ENCODE data around the gene NAT14. TPM values are rescaled to one million over a fixed set of nuclear protein-coding genes. Genes with fewer than 3 reads are reported as not detected.
"Not testable (repeated sequence)": the region's sequence is repeated elsewhere in the genome, so short reads cannot be mapped to it uniquely, and the experiment has no call there.

NAT14 gene
- polyA plus RNA-seq, 1 of the 3 experiments (the other 2 are of a cell fraction), result 89.9 TPM

DNA sequence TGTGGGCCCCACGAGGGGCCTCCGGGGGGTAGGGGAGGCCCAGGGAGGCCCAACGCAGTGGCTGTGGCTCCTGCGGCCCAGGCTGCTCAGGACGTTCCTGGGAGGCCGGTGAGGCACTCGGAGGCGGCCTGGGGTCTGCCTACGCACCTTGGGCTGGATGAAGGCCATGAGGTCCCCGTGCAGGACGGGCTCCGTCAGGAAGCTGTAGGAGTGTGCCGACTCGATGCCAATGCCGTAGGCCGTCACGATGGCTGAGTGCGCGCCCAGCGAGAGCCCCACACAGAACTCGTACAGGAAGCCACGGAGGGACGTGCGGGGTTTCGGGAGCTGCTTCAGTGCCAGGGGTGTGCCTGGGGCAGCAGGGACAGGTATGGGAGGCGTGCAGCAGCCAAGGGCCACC is 46.0 kb downstream of the NAT14 start:
- CTCF ChIA-PET, result interaction anchor here (1.6 kb wide), 1 partner anchor 27 kb away, joined by 9 read pairs; no protein-coding TSS in a partner anchor
- Histone ChIP-seq H3K4me1 (ENCODE audit: control insufficient read depth in 1 of 2, insufficient read depth in 2 of 2, low read depth in 1 of 2, low read length in 1 of 2) (peaks cover 0 to 25% of the 10 kb centered on the region in 2 experiments; a peak in 1 of 4 replicates), H3K9me2 (no peaks in the 10 kb centered on the region), H2AFZ (ENCODE audit: low read depth) (no peak overlapping the region), H3K79me2 (ENCODE audit: insufficient read depth) (no peaks in the 10 kb centered on the region), H3K27ac (ENCODE audit: low read depth in 2 of 2, low read length in 1 of 2) (no peak overlapping the region), H3K9me3 (no peaks in the 10 kb centered on the region), H3K9ac (no peak overlapping the region), H3F3A (replicated peaks; ENCODE audit: insufficient read depth) (no peaks in the 10 kb centered on the region), H3K36me3 (replicated peaks in 1 of 2; ENCODE audit: control insufficient read depth in 1 of 2, insufficient read depth in 2 of 2, low read length in 1 of 2) (no peaks in the 10 kb centered on the region), H3K4me2 (no peak overlapping the region), H4K20me1 (ENCODE audit: insufficient read depth) (no peaks in the 10 kb centered on the region), H3K27me3 (ENCODE audit: insufficient read depth) (no peaks in the 10 kb centered on the region), H3K4me3 (ENCODE audit: low read depth in 2 of 2, low read length in 1 of 2) (no peak overlapping the region)
- POLR2A ChIA-PET, result no interaction called here
- TF ChIP-seq RXRA (IDR thresholded peaks at IDR 0.05; ENCODE audit: borderline replicate concordance, low read depth) (no peak), FOSL2 (IDR thresholded peaks at IDR 0.05; ENCODE audit: borderline replicate concordance, low read depth) (no peak), EZH2phosphoT487 (IDR thresholded peaks at IDR 0.05; ENCODE audit: borderline replicate concordance, low read depth) (no peak)
- TF ChIP-seq, protein P1, sequence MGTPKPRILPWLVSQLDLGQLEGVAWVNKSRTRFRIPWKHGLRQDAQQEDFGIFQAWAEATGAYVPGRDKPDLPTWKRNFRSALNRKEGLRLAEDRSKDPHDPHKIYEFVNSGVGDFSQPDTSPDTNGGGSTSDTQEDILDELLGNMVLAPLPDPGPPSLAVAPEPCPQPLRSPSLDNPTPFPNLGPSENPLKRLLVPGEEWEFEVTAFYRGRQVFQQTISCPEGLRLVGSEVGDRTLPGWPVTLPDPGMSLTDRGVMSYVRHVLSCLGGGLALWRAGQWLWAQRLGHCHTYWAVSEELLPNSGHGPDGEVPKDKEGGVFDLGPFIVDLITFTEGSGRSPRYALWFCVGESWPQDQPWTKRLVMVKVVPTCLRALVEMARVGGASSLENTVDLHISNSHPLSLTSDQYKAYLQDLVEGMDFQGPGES (IDR thresholded peaks at IDR 0.05; ENCODE audit: low read depth, low read length), result no peak
- TF ChIP-seq, protein P2, sequence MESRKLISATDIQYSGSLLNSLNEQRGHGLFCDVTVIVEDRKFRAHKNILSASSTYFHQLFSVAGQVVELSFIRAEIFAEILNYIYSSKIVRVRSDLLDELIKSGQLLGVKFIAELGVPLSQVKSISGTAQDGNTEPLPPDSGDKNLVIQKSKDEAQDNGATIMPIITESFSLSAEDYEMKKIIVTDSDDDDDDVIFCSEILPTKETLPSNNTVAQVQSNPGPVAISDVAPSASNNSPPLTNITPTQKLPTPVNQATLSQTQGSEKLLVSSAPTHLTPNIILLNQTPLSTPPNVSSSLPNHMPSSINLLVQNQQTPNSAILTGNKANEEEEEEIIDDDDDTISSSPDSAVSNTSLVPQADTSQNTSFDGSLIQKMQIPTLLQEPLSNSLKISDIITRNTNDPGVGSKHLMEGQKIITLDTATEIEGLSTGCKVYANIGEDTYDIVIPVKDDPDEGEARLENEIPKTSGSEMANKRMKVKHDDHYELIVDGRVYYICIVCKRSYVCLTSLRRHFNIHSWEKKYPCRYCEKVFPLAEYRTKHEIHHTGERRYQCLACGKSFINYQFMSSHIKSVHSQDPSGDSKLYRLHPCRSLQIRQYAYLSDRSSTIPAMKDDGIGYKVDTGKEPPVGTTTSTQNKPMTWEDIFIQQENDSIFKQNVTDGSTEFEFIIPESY (IDR thresholded peaks at IDR 0.05; ENCODE audit: borderline replicate concordance, low read depth), result no peak
- no peak for DNase-seq
- WGBS (ENCODE audit: low lambda C conversion rate), result 100% methylated on average over 4 of the region's 26 CpGs

DNA sequence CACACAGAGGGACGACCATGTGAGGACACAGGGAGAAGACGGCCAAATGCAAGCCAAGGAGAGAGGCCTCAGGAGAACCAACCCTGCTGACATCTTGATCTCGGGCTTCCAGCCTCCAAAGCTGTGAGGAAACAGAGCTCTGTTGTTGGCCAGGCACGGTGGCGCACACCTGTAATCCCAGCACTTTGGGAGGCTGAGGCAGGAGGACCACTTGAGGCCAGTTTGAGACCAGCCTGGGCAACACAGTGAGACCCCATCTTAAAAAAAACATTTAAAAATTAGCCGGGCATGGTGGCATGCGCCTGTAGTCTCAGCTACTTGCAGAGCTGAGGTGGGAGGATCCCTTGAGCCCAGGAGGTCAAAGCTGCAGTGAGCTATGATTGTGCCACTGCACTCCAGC is 49.3 kb downstream of the NAT14 start:
- H3K4me2 ChIP-seq; H3K4me3 ChIP-seq (ENCODE audit: low read depth in 2 of 2, low read length in 1 of 2); H3F3A ChIP-seq (replicated peaks; ENCODE audit: insufficient read depth); H2AFZ ChIP-seq (ENCODE audit: low read depth); H3K9me3 ChIP-seq; DNase-seq; H3K36me3 ChIP-seq (replicated peaks in 1 of 2; ENCODE audit: control insufficient read depth in 1 of 2, insufficient read depth in 2 of 2, low read length in 1 of 2); POLR2A ChIA-PET; H3K27me3 ChIP-seq (ENCODE audit: insufficient read depth); H4K20me1 ChIP-seq (ENCODE audit: insufficient read depth); H3K9ac ChIP-seq; H3K79me2 ChIP-seq (ENCODE audit: insufficient read depth); H3K4me1 ChIP-seq (ENCODE audit: control insufficient read depth in 1 of 2, insufficient read depth in 2 of 2, low read depth in 1 of 2, low read length in 1 of 2); H3K9me2 ChIP-seq; H3K27ac ChIP-seq (ENCODE audit: low read depth in 2 of 2, low read length in 1 of 2): not testable (repeated sequence)
- CTCF ChIA-PET, result interaction anchor here (1.1 to 2.1 kb wide), 4 partner anchors 17 to 65 kb away, joined by 3 to 7 read pairs (median 4); partner anchors contain the start of gene FIZ1
- 89% methylated on average over 7 of the region's 7 CpGs for WGBS (ENCODE audit: low lambda C conversion rate)

DNA sequence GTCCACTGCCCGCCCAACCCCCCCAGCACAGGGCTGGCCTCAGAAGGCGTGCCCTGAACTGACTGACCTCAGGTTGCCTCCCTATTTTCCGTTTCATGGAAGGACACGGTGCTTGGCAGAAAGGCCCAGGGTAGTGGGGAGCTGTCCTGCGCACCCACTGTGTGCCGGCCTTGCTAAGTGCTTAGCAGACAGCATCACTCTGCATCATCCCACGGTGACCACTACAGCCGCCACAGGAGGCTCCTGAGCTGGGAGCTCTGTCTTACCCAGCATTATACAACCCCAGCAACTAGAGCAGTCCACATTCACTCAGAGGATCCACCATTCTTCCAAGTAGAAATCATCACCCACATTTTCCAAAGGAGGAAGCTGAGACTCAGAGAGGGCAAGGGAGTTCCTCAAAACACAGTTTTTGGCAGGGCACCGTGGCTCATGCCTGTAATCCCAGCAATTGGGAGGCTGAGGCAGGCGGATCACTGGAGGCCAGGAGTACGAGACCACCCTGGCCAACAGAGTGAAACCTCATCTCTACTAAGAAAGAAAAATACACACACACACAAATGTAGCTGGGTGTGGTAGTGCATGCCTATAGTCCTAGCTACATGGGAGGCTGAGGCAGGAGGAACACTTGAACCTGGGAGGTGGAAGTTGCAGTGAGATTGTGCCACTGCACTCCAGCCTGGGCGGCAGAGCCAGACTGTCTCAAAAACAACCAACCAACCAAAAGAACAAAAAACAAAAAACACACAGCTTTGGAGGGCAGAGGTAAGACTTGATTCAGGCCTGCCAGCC is 50.4 kb downstream of the NAT14 start:
- CTCF ChIA-PET, result interaction anchor here (1.0 to 2.1 kb wide), 5 partner anchors 9 to 96 kb away, joined by 3 to 9 read pairs (median 5); no protein-coding TSS in a partner anchor
- POLR2A ChIA-PET, result no interaction called here
- Histone ChIP-seq H3K27ac (ENCODE audit: low read depth in 2 of 2, low read length in 1 of 2) (no peak overlapping the region), H3K9ac (no peak overlapping the region), H2AFZ (ENCODE audit: low read depth) (no peak overlapping the region), H3K9me3 (no peaks in the 10 kb centered on the region), H3K79me2 (ENCODE audit: insufficient read depth) (no peaks in the 10 kb centered on the region), H3F3A (replicated peaks; ENCODE audit: insufficient read depth) (peaks cover 4% of the 10 kb centered on the region), H3K27me3 (ENCODE audit: insufficient read depth) (no peaks in the 10 kb centered on the region), H3K4me2 (no peak overlapping the region), H3K4me3 (ENCODE audit: low read depth in 2 of 2, low read length in 1 of 2) (no peak overlapping the region), H3K36me3 (replicated peaks in 1 of 2; ENCODE audit: control insufficient read depth in 1 of 2, insufficient read depth in 2 of 2, low read length in 1 of 2) (no peaks in the 10 kb centered on the region), H4K20me1 (ENCODE audit: insufficient read depth) (no peaks in the 10 kb centered on the region), H3K9me2 (no peaks in the 10 kb centered on the region), H3K4me1 (ENCODE audit: control insufficient read depth in 1 of 2, insufficient read depth in 2 of 2, low read depth in 1 of 2, low read length in 1 of 2) (peaks cover 0 to 3% of the 10 kb centered on the region in 2 experiments; a peak in 2 of 4 replicates)
- DNase-seq, result no peak
- WGBS (ENCODE audit: low lambda C conversion rate), result 74% methylated on average over 6 of the region's 12 CpGs
- TF ChIP-seq GABPA (IDR thresholded peaks at IDR 0.05; ENCODE audit: low read depth), result no peak
- TF ChIP-seq, protein P3, sequence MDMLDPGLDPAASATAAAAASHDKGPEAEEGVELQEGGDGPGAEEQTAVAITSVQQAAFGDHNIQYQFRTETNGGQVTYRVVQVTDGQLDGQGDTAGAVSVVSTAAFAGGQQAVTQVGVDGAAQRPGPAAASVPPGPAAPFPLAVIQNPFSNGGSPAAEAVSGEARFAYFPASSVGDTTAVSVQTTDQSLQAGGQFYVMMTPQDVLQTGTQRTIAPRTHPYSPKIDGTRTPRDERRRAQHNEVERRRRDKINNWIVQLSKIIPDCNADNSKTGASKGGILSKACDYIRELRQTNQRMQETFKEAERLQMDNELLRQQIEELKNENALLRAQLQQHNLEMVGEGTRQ (IDR thresholded peaks at IDR 0.05; ENCODE audit: borderline replicate concordance, low read depth, low read length), result no peak
- TF ChIP-seq, protein P4, sequence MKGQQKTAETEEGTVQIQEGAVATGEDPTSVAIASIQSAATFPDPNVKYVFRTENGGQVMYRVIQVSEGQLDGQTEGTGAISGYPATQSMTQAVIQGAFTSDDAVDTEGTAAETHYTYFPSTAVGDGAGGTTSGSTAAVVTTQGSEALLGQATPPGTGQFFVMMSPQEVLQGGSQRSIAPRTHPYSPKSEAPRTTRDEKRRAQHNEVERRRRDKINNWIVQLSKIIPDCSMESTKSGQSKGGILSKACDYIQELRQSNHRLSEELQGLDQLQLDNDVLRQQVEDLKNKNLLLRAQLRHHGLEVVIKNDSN (IDR thresholded peaks at IDR 0.05; ENCODE audit: borderline replicate concordance, low read depth), result no peak
- TF ChIP-seq, protein P5, sequence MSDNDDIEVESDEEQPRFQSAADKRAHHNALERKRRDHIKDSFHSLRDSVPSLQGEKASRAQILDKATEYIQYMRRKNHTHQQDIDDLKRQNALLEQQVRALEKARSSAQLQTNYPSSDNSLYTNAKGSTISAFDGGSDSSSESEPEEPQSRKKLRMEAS (IDR thresholded peaks at IDR 0.05; ENCODE audit: low read depth), result no peak
- TF ChIP-seq EP300 (IDR thresholded peaks at IDR 0.05; ENCODE audit: borderline replicate concordance in 1 of 2, low read depth in 1 of 2, low read length in 1 of 2), result no peak
- TF ChIP-seq TAF1 (IDR thresholded peaks at IDR 0.05; ENCODE audit: borderline replicate concordance, low read depth, low read length), result no peak
- no peak for TF ChIP-seq SMC3 (IDR thresholded peaks at IDR 0.05; ENCODE audit: low read depth, low read length)
- TF ChIP-seq GATA2 (CRISPR knock-in tag; IDR thresholded peaks at IDR 0.05), result no peak
- no peak for TF ChIP-seq MXI1 (IDR thresholded peaks at IDR 0.05; ENCODE audit: low read depth, low read length)

Measured in SK-N-SH (cell line).